Jurkat, Clone E6-1 (cell line): Measurements from ENCODE around the gene RNF148.
"Not testable (repeated sequence)": the region's sequence is repeated elsewhere in the genome, so short reads cannot be mapped to it uniquely, and the experiment has no call there.

Experiments used
- DNase-seq: peaks from one replicate; pipeline ENCODE4 v3.0.0-alpha.2; 2011; ENCODE audit warnings: low read depth, low spot score
- H3K4me3 ChIP-seq: 2 replicates; pipeline ENCODE4 v1.5.1; 2011; ENCODE audit warnings: mild to moderate bottlenecking, low read length, control low read depth, moderate library complexity

The RNF148 gene

GRCh38 chr7:122694697-122695096 lies 8.0 kb downstream of the RNF148 start:
- no peak overlapping the region for H3K4me3 ChIP-seq
- no peak for DNase-seq

DNA sequence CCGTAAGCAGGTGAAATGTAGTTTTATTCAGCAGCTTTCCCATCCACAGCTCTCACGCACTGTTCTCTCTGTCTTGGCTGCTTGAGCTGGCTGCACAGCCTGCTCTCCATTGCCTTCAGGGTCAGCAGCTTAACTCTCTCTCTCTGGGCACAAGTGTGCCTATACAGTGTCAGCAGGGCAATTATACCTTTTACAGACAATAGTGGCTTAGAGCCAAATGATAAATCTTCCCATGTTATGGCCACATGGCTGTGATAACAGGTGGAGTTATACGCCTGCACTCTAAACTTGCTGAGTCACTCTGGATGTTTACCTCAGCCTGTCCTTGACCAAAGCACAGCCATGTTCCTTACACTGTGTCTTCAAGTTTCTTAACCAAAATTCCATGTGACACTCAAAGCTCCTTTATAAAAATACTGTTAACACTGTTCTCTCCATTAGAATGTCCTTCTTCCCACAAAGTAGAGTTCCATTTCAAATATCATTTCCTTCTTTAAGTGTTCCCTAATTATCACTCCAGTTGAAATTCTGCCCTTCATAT lies 9.9 kb downstream of the RNF148 start:
- H3K4me3 ChIP-seq: no peak overlapping the region
- DNase-seq: no peak

DNA sequence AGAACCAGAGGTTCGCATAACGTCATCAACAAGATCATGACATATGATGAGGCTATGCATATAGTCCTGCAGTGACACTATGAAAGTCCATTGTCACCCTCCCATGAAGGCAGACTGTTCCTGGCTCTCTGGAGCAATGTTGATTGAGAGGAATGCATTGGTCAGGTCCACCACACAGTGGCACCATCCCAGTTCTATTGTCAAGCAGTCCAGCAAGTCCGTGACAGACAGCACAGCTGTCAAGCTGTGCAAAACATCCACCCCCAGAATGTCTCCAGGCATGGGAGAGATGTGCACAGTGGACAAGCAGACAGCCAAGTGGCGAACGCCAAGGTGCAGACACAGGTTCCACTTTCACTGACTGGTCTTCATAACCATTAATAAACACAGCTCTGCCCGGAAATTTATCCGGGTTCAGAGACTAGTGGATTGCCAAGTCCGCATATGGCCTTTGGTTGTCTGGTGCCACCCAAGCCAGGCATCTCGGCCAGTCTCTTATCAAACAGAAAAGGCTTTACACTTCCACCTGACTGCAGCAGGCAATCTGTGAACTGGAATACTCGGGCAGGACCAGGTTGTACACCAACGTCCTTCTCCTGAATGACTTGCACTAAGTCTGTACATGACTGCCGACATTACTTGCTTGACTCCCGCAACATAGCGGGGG lies 11.0 kb downstream of the RNF148 start:
- DNase-seq: no peak
- H3K4me3 ChIP-seq: no peak overlapping the region

DNA sequence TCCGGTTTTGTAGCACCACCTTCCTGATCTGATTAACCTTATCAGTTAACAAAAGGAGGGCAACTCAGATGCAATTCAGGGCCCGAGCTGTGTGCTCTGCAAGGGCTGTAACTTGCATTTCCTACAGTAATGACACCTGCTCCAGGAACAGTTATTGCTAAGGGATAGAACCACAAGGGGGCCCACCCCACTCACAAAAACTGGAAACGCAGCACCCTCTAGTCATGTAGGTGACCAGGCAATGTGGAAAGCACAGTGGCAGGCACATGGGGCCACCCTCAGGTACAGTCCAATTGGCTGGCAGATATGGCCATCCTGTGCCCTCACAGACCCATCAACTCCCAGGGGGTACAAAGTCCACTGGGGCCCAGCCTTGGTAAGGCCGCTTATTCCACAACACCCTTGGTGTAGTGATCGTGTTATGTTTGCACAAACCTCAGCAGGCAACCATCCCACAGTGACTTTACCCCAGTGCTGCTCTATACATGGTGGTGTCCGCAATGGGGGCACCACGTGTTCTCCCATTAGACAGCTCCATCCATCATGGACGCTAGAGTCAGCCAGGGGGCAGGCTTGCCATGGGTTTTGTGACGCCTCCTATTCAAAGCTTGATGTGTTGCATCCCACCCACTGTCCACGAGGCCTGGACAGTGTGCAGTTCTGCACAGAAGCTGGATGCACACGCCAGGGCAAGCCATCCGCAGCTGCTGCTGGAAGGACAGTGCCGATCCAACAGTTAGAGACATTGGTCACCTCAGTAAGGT lies 13.2 kb downstream of the RNF148 start:
- DNase-seq: no peak
- no peak overlapping the region for H3K4me3 ChIP-seq

- DNase-seq: no peak
- no peak overlapping the region for H3K4me3 ChIP-seq
Observed at GRCh38 chr7:122688400-122688998, 14.2 kb downstream of the RNF148 start.

- H3K4me3 ChIP-seq: no peak overlapping the region
- no peak for DNase-seq
Observed at GRCh38 chr7:122686360-122686878, 16.3 kb downstream of the RNF148 start.

DNA sequence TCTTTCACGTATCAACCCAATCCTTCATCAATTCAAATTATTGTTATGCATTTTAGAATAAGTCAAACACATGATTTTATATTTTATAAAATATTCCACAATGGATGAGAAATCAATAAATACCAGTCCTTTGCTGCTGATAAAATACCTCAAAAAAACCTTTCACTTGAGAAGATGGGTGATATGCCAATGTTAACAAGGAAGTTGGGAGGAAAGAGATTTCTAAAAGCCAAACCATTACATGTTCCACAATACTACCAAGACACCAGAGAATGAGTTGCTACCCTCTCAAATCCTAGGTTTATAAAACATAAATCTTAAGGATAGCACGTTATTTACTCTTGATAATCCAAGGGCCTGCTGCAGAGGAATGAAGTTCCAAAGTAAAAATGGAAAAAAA lies 18.2 kb downstream of the RNF148 start:
- no peak for DNase-seq

DNA sequence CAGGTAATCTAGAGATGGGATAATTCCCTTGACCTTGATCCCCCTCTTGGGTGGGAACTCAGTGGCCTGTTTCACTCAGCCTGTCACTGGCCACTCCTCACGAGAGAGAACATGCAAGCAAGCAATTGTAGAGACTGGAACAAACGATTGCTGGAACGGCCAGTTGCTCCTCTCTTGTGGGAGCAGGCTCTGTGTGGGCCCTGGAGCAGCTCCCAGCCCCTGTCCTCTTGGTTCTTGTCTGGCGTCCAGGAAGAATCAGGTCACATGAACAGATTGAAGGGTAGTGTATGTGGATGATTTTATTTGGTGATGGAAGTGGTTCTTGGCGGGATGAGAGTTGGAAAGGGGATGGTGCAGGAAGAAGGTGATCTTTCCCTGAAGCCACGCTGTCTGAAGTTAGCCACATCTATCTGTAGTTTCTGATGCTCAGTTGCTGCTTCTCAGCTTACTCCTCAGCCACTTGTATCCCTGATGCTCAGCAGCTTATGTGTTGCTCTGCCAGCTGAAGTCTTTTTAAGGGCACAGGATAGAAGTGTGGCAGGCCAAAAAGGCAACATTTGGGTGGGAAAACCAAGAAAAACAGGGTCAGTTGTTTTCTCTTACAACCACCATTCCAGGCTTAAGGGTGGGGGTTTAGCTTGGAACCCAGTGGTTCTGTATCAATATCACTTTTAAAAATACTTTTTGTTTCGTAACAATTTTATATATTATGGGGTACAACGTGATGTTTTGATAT lies 19.7 kb downstream of the RNF148 start:
- no peak overlapping the region for H3K4me3 ChIP-seq
- no peak for DNase-seq

More for the DNA sequence above, 18.2 kb downstream of the RNF148 start:
- H3K4me3 ChIP-seq: no peak overlapping the region

DNA sequence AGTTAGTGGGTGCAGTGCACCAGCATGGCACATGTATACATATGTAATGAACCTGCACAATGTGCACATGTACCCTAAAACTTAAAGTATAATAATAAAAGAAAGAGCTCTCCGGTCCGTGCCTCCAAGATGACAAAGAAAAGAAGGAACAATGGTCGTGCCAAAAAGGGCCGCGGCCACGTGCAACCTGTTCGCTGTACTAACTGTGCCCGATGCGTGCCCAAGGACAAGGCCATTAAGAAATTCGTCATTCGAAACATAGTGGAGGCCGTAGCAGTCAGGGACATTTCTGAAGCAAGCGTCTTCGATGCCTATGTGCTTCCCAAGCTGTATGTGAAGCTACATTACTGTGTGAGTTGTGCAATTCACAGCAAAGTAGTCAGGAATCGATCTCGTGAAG lies 21.5 kb downstream of the RNF148 start:
- DNase-seq, H3K4me3 ChIP-seq: not testable (repeated sequence)

GRCh38 chr7:122679813-122680212 lies 22.9 kb downstream of the RNF148 start:
- no peak overlapping the region for H3K4me3 ChIP-seq
- DNase-seq: no peak

DNA sequence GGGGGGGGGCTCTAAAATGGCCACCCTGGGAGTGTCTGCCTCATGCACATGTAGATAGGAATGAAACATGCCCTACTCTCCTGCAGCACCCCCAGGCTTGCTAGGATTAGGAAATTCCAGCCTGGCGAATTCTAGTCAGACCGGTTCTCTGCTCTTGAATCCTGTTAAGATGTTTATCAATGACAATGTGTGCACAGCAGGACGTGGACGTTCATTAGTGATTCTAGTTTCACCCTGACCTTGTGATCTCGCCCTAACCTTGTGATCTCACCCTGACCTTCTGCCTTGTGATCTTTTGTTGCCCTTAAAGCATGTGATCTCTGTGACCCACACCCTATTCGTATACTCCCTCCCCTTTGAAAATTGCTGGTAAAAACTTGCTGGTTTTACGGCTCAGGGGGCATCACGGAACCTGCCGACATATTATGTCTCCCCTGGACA lies 23.4 kb downstream of the RNF148 start:
- not testable (repeated sequence) for H3K4me3 ChIP-seq, DNase-seq

- H3K4me3 ChIP-seq: no peak overlapping the region
- no peak for DNase-seq
Observed at GRCh38 chr7:122677149-122677548, 25.6 kb downstream of the RNF148 start.

DNA sequence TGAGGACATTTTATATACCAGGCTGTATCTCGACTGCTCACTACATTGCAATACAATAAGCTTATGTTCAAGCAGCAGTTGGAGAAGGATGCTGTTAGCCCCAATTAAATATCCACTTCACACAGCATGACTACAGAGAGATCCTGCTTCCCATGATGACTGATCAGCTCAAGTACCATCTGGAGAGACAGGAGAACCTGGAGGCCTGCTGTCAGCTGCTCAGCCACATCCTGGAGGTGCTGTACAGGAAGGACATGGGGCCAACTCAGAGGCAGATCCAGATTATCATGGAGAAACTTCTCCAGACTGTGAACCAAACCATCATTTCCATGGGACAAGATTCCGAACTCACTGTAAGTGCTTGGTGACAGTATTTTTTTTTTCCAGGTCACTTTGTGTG lies 26.3 kb downstream of the RNF148 start:
- no peak for DNase-seq
- H3K4me3 ChIP-seq: no peak overlapping the region

GRCh38 chr7:122675621-122676020 lies 27.1 kb downstream of the RNF148 start:
- H3K4me3 ChIP-seq: no peak overlapping the region
- DNase-seq: no peak

DNA sequence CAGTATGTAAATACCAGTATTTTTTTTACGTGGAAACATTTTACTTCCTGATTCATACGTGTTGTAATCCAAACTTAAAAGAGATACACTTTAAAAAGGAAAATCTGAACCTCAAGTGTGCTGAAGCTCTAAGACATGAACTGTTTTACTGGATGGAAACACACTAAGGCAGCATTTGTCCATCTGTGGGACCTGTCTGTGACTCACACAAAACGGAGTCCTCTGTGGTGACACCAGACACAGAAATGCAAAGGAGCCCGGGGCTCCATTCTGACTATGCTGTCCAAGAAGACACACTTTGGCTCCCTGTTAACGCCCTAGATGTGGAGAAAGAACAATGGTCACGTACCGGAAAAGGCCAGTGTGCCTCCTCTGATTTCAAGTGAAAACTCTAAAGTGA lies 27.7 kb downstream of the RNF148 start:
- H3K4me3 ChIP-seq: no peak overlapping the region
- no peak for DNase-seq

DNA sequence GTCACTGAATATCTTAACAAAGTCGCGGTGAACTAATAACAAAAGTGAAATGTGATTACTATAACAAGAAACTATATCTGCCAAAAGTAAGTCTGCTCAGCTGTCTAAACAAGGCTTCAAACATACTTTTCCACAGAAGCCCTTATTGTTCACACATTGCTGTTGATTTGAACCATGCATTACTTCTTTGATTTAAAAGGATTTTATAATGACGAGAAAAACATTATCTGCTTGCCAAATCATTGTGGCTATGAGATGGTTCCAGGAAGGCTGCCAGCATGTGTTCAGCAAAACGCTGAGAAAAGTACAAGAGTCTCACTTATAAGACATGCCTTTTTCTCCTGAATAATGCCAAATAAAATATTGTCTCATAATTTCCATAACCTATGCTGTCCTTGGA lies 28.2 kb downstream of the RNF148 start:
- no peak overlapping the region for H3K4me3 ChIP-seq
- no peak for DNase-seq

GRCh38 chr7:122673951-122674350 lies 28.8 kb downstream of the RNF148 start:
- DNase-seq: no peak
- no peak overlapping the region for H3K4me3 ChIP-seq

DNA sequence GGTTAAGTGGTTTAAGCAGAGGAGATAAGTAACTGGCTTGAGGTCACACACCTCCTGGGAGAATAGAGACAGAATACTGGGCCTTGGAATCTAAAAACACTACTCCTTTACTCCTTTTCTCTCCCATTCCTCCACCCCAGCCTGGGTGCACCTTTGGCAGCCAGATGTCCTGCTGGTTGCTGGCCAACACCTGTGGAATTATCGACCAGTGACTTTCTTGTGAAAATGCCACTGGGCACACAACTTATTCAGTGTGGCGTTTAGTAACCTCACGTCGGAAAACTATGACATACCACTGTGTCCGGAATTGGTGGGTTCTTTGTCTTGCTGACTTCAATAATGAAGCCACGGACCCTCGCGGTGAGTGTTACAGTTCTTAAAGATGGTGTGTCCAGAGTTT lies 30.2 kb downstream of the RNF148 start:
- no peak overlapping the region for H3K4me3 ChIP-seq
- DNase-seq: no peak

DNA sequence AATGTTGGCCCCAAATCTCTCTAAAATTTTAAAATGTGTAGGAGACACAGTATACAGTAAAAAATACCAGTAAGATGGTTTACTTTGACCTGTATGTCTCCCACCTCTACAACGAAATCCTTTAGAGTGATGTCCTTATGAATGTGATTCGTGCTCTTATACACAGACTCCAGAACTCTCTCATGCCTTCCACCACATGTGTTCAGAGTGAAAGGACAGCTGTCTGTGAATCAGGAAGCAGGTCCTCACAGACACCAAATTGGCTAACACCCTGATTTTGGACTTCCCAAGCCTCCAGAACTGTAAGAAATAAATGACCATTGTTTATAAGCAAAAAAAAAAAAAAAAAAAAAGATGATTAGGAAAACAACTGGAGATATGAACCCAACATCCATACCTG lies 39.0 kb downstream of the RNF148 start:
- DNase-seq: no peak
- H3K4me3 ChIP-seq: no peak overlapping the region
